ENCODE measurements around the gene ALG8. TPM values are rescaled to one million over a fixed set of nuclear protein-coding genes. Genes with fewer than 3 reads are reported as not detected.
"Not testable (repeated sequence)": the region's sequence is repeated elsewhere in the genome, so short reads cannot be mapped to it uniquely, and the experiment has no call there.

The ALG8 gene
- total RNA-seq, 1 experiment from 2014 or later: 41.8 TPM

- DNase-seq (ENCODE audit: low read depth in 1 of 2, low spot score in 2 of 2): no peak
- Histone ChIP-seq H3K4me3 (no peak overlapping the region), H3K36me3 (peaks cover 2% of the 10 kb centered on the region; the same call in 1 of the 2 replicates), H3K27me3 (replicated peaks) (no peaks in the 10 kb centered on the region), H3K9me3 (replicated peaks) (no peaks in the 10 kb centered on the region), H3K27ac (no peak overlapping the region), H3K4me1 (replicated peaks) (no peaks in the 10 kb centered on the region)
These were observed 38.6 kb downstream of the ALG8 start for GRCh38 chr11:78100676-78101472.

- peaks cover 2% of the 10 kb centered on the region; the same call in 1 of the 2 replicates for H3K36me3 ChIP-seq
- H3K4me3 ChIP-seq: no peak overlapping the region
These were observed 39.2 kb downstream of the ALG8 start for GRCh38 chr11:78100261-78100660.

GRCh38 chr11:78099666-78100065 lies 39.8 kb downstream of the ALG8 start:
- no peaks in the 10 kb centered on the region for H3K9me3 ChIP-seq (replicated peaks)
- peaks cover 2% of the 10 kb centered on the region; the same call in 1 of the 2 replicates for H3K36me3 ChIP-seq
- no peak for DNase-seq (ENCODE audit: low read depth in 1 of 2, low spot score in 2 of 2)
- H3K27ac ChIP-seq: no peak overlapping the region
- H3K4me1 ChIP-seq (replicated peaks): no peaks in the 10 kb centered on the region
- no peak overlapping the region for H3K4me3 ChIP-seq
- H3K27me3 ChIP-seq (replicated peaks): no peaks in the 10 kb centered on the region

More at GRCh38 chr11:78100261-78100660, 39.2 kb downstream of the ALG8 start:
- Histone ChIP-seq H3K27ac (no peak overlapping the region), H3K4me1 (replicated peaks) (no peaks in the 10 kb centered on the region), H3K27me3 (replicated peaks) (no peaks in the 10 kb centered on the region), H3K9me3 (replicated peaks) (no peaks in the 10 kb centered on the region)
- no peak for DNase-seq (ENCODE audit: low read depth in 1 of 2, low spot score in 2 of 2)

- Histone ChIP-seq H3K4me3 (no peak overlapping the region), H3K27me3 (replicated peaks) (no peaks in the 10 kb centered on the region), H3K9me3 (replicated peaks) (no peaks in the 10 kb centered on the region), H3K36me3 (peaks cover 2% of the 10 kb centered on the region; the same call in 1 of the 2 replicates), H3K4me1 (replicated peaks) (no peaks in the 10 kb centered on the region), H3K27ac (no peak overlapping the region)
- DNase-seq (ENCODE audit: low read depth in 1 of 2, low spot score in 2 of 2): no peak
These were observed 41.6 kb downstream of the ALG8 start for GRCh38 chr11:78097666-78098385.

GRCh38 chr11:78094250-78094649 lies 45.2 kb downstream of the ALG8 start:
- Histone ChIP-seq H3K9me3 (replicated peaks) (no peaks in the 10 kb centered on the region), H3K36me3 (no peaks in the 10 kb centered on the region), H3K4me3 (no peak overlapping the region), H3K27ac (no peak overlapping the region), H3K4me1 (replicated peaks) (no peaks in the 10 kb centered on the region), H3K27me3 (replicated peaks) (no peaks in the 10 kb centered on the region)
- no peak for DNase-seq (ENCODE audit: low read depth in 1 of 2, low spot score in 2 of 2)

- Histone ChIP-seq H3K4me1 (replicated peaks) (peaks cover 38% of the 10 kb centered on the region), H3K36me3 (peaks cover 15% of the 10 kb centered on the region; the same call in 1 of the 2 replicates)
- not testable (repeated sequence) for H3K4me3 ChIP-seq; H3K27me3 ChIP-seq (replicated peaks); H3K9me3 ChIP-seq (replicated peaks); DNase-seq (ENCODE audit: low read depth in 1 of 2, low spot score in 2 of 2); H3K27ac ChIP-seq
These were observed 52.8 kb downstream of the ALG8 start for GRCh38 chr11:78086521-78087074.

- H3K4me1 ChIP-seq (replicated peaks): peaks cover 45% of the 10 kb centered on the region
- no peaks in the 10 kb centered on the region for H3K9me3 ChIP-seq (replicated peaks)
- no peak overlapping the region for H3K4me3 ChIP-seq
- peaks cover 15% of the 10 kb centered on the region; the same call in 1 of the 2 replicates for H3K36me3 ChIP-seq
- DNase-seq (ENCODE audit: low read depth in 1 of 2, low spot score in 2 of 2): no peak
- no peaks in the 10 kb centered on the region for H3K27me3 ChIP-seq (replicated peaks)
- H3K27ac ChIP-seq: peak overlapping the region; percentile 85; the same call in 1 of the 2 replicates
These were observed 53.5 kb downstream of the ALG8 start for GRCh38 chr11:78085972-78086371.

- peaks cover 55% of the 10 kb centered on the region for H3K4me1 ChIP-seq (replicated peaks)
- H3K36me3 ChIP-seq: peaks cover 18% of the 10 kb centered on the region; the same call in 1 of the 2 replicates
- not testable (repeated sequence) for H3K9me3 ChIP-seq (replicated peaks); H3K4me3 ChIP-seq; H3K27me3 ChIP-seq (replicated peaks)
- peak; percentile 50 to 70 for DNase-seq (ENCODE audit: low read depth in 1 of 2, low spot score in 2 of 2)
- peak overlapping the region; percentile 85 for H3K27ac ChIP-seq
These were observed 54.9 kb downstream of the ALG8 start for GRCh38 chr11:78084506-78084905.

GRCh38 chr11:78083021-78083420 lies 56.4 kb downstream of the ALG8 start:
- Histone ChIP-seq H3K4me1 (replicated peaks) (peaks cover 57% of the 10 kb centered on the region), H3K27me3 (replicated peaks) (no peaks in the 10 kb centered on the region), H3K9me3 (replicated peaks) (no peaks in the 10 kb centered on the region), H3K4me3 (no peak overlapping the region), H3K36me3 (peaks cover 20% of the 10 kb centered on the region), H3K27ac (peak overlapping the region; percentile 97; the same call in 1 of the 2 replicates)
- DNase-seq (ENCODE audit: low read depth in 1 of 2, low spot score in 2 of 2): no peak

- no peaks in the 10 kb centered on the region for H3K27me3 ChIP-seq (replicated peaks)
- H3K27ac ChIP-seq: peak overlapping the region; percentile 97
- peaks cover 26% of the 10 kb centered on the region for H3K36me3 ChIP-seq
- peaks cover 60% of the 10 kb centered on the region for H3K4me1 ChIP-seq (replicated peaks)
- no peaks in the 10 kb centered on the region for H3K9me3 ChIP-seq (replicated peaks)
- peak overlapping the region; percentile 34 for H3K4me3 ChIP-seq
- no peak for DNase-seq (ENCODE audit: low read depth in 1 of 2, low spot score in 2 of 2)
These were observed 57.3 kb downstream of the ALG8 start for GRCh38 chr11:78082146-78082545.

- peak overlapping the region; percentile 97 for H3K27ac ChIP-seq
- peaks cover 57% of the 10 kb centered on the region for H3K4me1 ChIP-seq (replicated peaks)
- no peaks in the 10 kb centered on the region for H3K9me3 ChIP-seq (replicated peaks)
- no peaks in the 10 kb centered on the region for H3K27me3 ChIP-seq (replicated peaks)
- peak overlapping the region; percentile 34 for H3K4me3 ChIP-seq
- H3K36me3 ChIP-seq: peaks cover 24% of the 10 kb centered on the region
- no peak for DNase-seq (ENCODE audit: low read depth in 1 of 2, low spot score in 2 of 2)
These were observed 57.8 kb downstream of the ALG8 start for GRCh38 chr11:78081583-78081982.

- Histone ChIP-seq H3K36me3 (peaks cover 24% of the 10 kb centered on the region), H3K4me3 (peak overlapping the region; percentile 34), H3K27me3 (replicated peaks) (no peaks in the 10 kb centered on the region), H3K4me1 (replicated peaks) (peaks cover 57% of the 10 kb centered on the region), H3K9me3 (replicated peaks) (no peaks in the 10 kb centered on the region), H3K27ac (peak overlapping the region; percentile 97)
- DNase-seq (ENCODE audit: low read depth in 1 of 2, low spot score in 2 of 2): peak; percentile 75 to 84
These were observed 58.5 kb downstream of the ALG8 start for GRCh38 chr11:78080818-78081495.

- H3K4me1 ChIP-seq (replicated peaks): peaks cover 55% of the 10 kb centered on the region
- peaks cover 22% of the 10 kb centered on the region for H3K36me3 ChIP-seq
- peak; percentile 38 to 42 for DNase-seq (ENCODE audit: low read depth in 1 of 2, low spot score in 2 of 2)
These were observed 59.2 kb downstream of the ALG8 start for GRCh38 chr11:78080084-78080817.

More at GRCh38 chr11:78080084-78080817, 59.2 kb downstream of the ALG8 start:
- no peaks in the 10 kb centered on the region for H3K9me3 ChIP-seq (replicated peaks)
- peak overlapping the region; percentile 97 for H3K27ac ChIP-seq
- H3K27me3 ChIP-seq (replicated peaks): no peaks in the 10 kb centered on the region
- H3K4me3 ChIP-seq: peak overlapping the region; percentile 78

All from SJSA1 (cell line).